Uterus (tissue), 2 donors: ENCODE measurements around the gene RNASEH1.

Experiments used
- CTCF ChIP-seq, 4 experiments: fragments of 200-600 bp in 2 of 4; fragments of 450-650 bp in 2 of 4; sonication (generic) in 2 of 4; IDR thresholded peaks; one replicate each; pipeline ENCODE4 v1.5.1; 2016 to 2019; ENCODE audit warnings: antibody characterized with exemption in 4 of 4, mild to moderate bottlenecking in 2 of 4, moderate library complexity in 1 of 4
- POLR2A ChIP-seq, 2 donors: fragments of 450-650 bp; IDR thresholded peaks; one replicate each; pipeline ENCODE4 v1.6.1; 2016; ENCODE audit warnings: antibody characterized with exemption in 2 of 2, mild to moderate bottlenecking in 1 of 2, moderate library complexity in 1 of 2

GRCh38 chr2:3606370-3607201 lies 48.5 kb upstream of the RNASEH1 start:
- TF ChIP-seq CTCF (IDR thresholded peaks at IDR 0.05) (no peak), POLR2A (IDR thresholded peaks at IDR 0.05) (no peak)
